HG02571 (cell line): ENCODE data around the gene SLC1A4.

Source experiments
- ATAC-seq: cut with Tn5 transposase; IDR thresholded peaks from one replicate; pipeline ENCODE4 v1.9.1; 2021; ENCODE audit warnings: mild to moderate bottlenecking, moderate library complexity; ENCODE audit not compliant: unreplicated experiment

SLC1A4 gene

DNA sequence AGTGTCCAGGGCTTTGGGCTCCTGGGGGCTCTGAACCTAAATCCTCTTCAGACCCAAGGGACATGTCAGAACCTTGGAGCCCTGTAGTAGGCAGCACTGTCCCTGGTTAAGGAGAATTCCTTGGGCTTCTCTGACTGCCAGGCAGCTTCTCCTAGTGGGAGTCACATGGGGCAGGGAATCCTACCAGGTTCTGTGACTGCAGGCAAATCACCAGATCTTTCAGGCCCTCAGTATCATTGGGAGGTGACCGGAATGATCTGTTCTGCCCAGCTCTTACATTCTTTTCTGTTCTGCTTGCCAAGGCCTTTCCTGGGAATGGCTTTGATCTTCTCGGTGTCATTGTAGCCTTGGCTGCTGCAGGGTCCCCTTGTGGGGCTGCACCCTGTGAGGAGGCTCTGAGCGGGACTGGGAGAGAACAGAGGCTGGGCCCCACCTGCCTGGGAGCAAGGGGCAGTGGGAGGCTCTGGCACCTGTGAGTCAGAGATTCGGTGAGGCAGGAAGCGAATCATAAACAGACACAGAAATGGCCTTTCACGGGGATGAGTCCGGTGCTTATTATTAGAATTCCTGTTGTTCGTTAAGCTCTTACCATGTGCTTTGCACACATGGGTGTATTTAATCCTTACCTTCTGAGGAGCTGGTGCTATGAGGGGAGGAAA is 81.1 kb downstream of the SLC1A4 start:
- ATAC-seq = no peak

DNA sequence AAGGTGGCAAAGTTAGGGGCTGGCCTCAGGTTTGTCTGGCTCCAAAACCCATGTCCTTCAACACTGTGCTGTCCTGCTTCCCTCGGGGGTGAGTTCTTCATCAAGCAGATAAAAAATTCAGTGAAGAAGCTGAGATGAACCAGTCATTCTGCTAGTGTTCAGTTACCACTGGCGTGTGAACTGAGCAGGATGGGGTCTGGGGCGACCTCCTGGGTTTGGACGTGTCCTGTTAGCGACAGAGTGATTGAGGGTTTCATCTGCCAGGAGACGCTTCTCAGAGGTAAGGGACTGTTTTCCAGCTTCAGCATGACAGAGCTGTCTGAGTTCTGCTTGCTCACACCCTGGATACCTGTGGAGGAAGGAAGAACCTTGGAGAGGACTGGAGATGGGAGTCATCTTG is 81.7 kb downstream of the SLC1A4 start:
- no peak for ATAC-seq

DNA sequence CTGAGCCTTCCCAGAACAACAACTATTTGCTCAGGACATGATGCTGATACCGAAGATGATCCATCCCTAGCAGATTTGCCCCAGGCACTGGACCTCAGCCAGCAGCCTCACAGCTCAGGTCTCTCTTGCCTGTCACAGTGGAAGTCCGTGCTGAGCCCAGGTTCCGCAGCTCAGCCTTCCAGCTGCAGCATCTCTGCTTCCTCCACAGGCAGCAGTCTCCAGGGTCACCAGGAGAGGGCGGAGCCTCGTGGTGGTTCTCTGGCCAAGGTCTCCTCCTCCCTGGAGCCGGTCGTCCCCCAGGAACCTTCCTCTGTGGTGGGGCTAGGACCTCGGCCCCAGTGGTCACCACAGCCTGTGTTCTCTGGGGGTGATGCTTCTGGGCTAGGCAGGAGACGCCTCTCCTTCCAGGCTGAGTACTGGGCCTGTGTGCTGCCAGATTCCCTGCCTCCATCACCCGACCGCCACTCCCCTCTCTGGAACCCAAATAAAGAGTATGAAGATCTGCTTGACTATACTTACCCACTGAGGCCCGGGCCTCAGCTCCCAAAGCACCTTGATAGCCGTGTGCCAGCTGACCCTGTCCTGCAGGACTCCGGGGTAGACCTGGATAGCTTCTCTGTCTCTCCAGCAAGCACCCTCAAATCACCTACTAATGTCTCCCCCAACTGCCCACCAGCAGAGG is 82.4 kb downstream of the SLC1A4 start:
- ATAC-seq = no peak

DNA sequence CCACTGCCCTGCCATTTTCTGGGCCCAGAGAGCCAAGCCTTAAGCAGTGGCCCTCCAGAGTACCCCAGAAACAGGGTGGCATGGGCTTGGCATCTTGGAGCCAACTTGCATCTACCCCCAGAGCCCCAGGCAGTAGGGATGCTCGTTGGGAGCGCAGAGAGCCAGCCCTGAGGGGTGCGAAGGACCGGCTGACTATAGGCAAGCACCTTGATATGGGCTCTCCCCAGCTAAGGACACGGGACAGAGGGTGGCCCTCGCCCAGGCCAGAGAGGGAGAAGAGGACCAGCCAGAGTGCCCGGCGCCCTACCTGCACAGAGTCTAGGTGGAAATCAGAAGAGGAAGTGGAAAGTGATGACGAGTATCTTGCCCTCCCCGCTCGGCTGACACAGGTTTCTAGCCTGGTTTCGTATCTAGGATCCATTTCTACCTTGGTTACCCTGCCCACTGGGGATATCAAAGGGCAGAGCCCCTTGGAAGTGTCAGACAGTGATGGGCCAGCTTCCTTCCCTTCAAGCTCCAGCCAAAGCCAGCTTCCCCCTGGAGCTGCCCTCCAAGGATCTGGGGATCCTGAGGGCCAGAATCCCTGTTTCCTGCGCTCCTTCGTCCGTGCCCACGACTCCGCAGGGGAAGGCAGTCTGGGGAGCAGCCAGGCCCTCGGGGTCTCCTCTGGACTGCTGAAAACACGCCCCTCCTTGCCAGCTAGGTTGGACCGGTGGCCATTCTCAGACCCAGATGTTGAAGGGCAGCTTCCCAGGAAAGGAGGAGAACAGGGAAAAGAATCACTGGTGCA is 83.2 kb downstream of the SLC1A4 start:
- no peak for ATAC-seq
